ENCODE measurements around the gene ABCC10. TPM values are rescaled to one million over a fixed set of nuclear protein-coding genes. Genes with fewer than 3 reads are reported as not detected.

The ABCC10 gene
- polyA plus RNA-seq, 1 donor from 2014 or later, result 22.4 TPM

GRCh38 chr6:43494321-43494720 lies 67.0 kb downstream of the ABCC10 start:
- H3K27ac ChIP-seq (ENCODE audit: low read length), result no peak overlapping the region

GRCh38 chr6:43494766-43495165 lies 67.4 kb downstream of the ABCC10 start:
- no peak overlapping the region for H2AFZ ChIP-seq (ENCODE audit: low read depth, low read length)
- H3K9ac ChIP-seq (ENCODE audit: low read length), result no peak overlapping the region
- no peak overlapping the region for H3K27ac ChIP-seq (ENCODE audit: low read length)
- TF ChIP-seq RAD21 (conservative IDR thresholded peaks at IDR 0.05), result no peak
- no peak for TF ChIP-seq EZH2 (IDR thresholded peaks at IDR 0.05; ENCODE audit: borderline replicate concordance, insufficient read depth, low read length, poor library complexity, severe bottlenecking)
- no peak for TF ChIP-seq CTCF (IDR thresholded peaks at IDR 0.05; ENCODE audit: poor library complexity, severe bottlenecking)
- no peak for TF ChIP-seq SMC3 (conservative IDR thresholded peaks at IDR 0.05; ENCODE audit: poor library complexity)
- no peak for TF ChIP-seq REST (IDR thresholded peaks at IDR 0.05; ENCODE audit: borderline replicate concordance)
- no peak for TF ChIP-seq TAF1 (IDR thresholded peaks at IDR 0.05; ENCODE audit: low read depth)
- no peak for TF ChIP-seq POLR2AphosphoS5 (IDR thresholded peaks at IDR 0.05)

More at GRCh38 chr6:43494321-43494720, 67.0 kb downstream of the ABCC10 start:
- Histone ChIP-seq H3K4me3 (ENCODE audit: low read length) (no peak overlapping the region), H3F3A (ENCODE audit: insufficient read depth, low read length, poor library complexity, severe bottlenecking) (no peaks in the 10 kb centered on the region), H3K36me3 (ENCODE audit: insufficient read depth, low read length) (no peaks in the 10 kb centered on the region), H3K27me3 (ENCODE audit: insufficient read depth, low read depth, low read length) (no peaks in the 10 kb centered on the region), H3K9me3 (ENCODE audit: low read length) (no peaks in the 10 kb centered on the region), H3K79me2 (replicated peaks; ENCODE audit: insufficient read depth, low read length) (no peaks in the 10 kb centered on the region), H2AFZ (ENCODE audit: low read depth, low read length) (no peak overlapping the region), H4K20me1 (ENCODE audit: insufficient read depth) (no peaks in the 10 kb centered on the region), H3K9ac (ENCODE audit: low read length) (no peak overlapping the region), H3K9me2 (ENCODE audit: insufficient read depth, low read length) (no peaks in the 10 kb centered on the region), H3K4me2 (ENCODE audit: low read length) (no peak overlapping the region)
- TF ChIP-seq CTCF (IDR thresholded peaks at IDR 0.05; ENCODE audit: poor library complexity, severe bottlenecking), result no peak
- TF ChIP-seq MXI1 (conservative IDR thresholded peaks at IDR 0.05; ENCODE audit: poor library complexity, severe bottlenecking), result no peak
- TF ChIP-seq EZH2 (IDR thresholded peaks at IDR 0.05; ENCODE audit: borderline replicate concordance, insufficient read depth, low read length, poor library complexity, severe bottlenecking), result no peak
- no peak for TF ChIP-seq RAD21 (conservative IDR thresholded peaks at IDR 0.05)
- no peak for TF ChIP-seq POLR2AphosphoS5 (IDR thresholded peaks at IDR 0.05)
- no peak for TF ChIP-seq REST (IDR thresholded peaks at IDR 0.05; ENCODE audit: borderline replicate concordance)
- TF ChIP-seq SMC3 (conservative IDR thresholded peaks at IDR 0.05; ENCODE audit: poor library complexity), result no peak
- no peak for TF ChIP-seq EP300 (conservative IDR thresholded peaks at IDR 0.05; ENCODE audit: poor library complexity, severe bottlenecking)
- TF ChIP-seq TAF1 (IDR thresholded peaks at IDR 0.05; ENCODE audit: low read depth), result no peak

More at GRCh38 chr6:43494766-43495165, 67.4 kb downstream of the ABCC10 start:
- Histone ChIP-seq H3K4me3 (ENCODE audit: low read length) (no peak overlapping the region), H3F3A (ENCODE audit: insufficient read depth, low read length, poor library complexity, severe bottlenecking) (no peaks in the 10 kb centered on the region), H3K9me2 (ENCODE audit: insufficient read depth, low read length) (no peaks in the 10 kb centered on the region), H4K20me1 (ENCODE audit: insufficient read depth) (no peaks in the 10 kb centered on the region), H3K27me3 (ENCODE audit: insufficient read depth, low read depth, low read length) (no peaks in the 10 kb centered on the region), H3K9me3 (ENCODE audit: low read length) (no peaks in the 10 kb centered on the region), H3K4me2 (ENCODE audit: low read length) (no peak overlapping the region), H3K79me2 (replicated peaks; ENCODE audit: insufficient read depth, low read length) (no peaks in the 10 kb centered on the region), H3K36me3 (ENCODE audit: insufficient read depth, low read length) (no peaks in the 10 kb centered on the region)

Data from neural cell (in vitro differentiated cells).